GM12878 (cell line): ENCODE results near the gene CHD5. TPM values are rescaled to one million over a fixed set of nuclear protein-coding genes. Genes with fewer than 3 reads are reported as not detected.

Source experiments
- ATAC-seq: fragments of 200-7000 bp; cut with Tn5 transposase; 3 replicates; pipeline ENCODE4 v1.9.1; 2020; ENCODE audit warnings: mild to moderate bottlenecking, moderate library complexity
- BruUV-seq: library from RNA; stranded (reverse); fragments of 400-500 nt; replicated peaks from 2 replicates; lab custom pipeline; 2021; lab: Mats Ljungman, UMichigan
- CTCF ChIA-PET: fragments of 300-600 bp; sonication (Branson Sonifier 250); formaldehyde crosslinking; extraction: SDS; loops from one replicate; lab custom pipeline; 2021; ENCODE audit warnings: inconsistent platforms; lab: Yijun Ruan, JAX
- POLR2A ChIA-PET: fragments of 350-600 bp; formaldehyde crosslinking; extraction: SDS; loops from one replicate; lab custom pipeline; 2021; ENCODE audit warnings: inconsistent platforms; lab: Charles Lee
- RAD21 ChIA-PET: fragments of 300-600 bp; sonication (Branson Sonifier 250); formaldehyde crosslinking; loops from one replicate; lab custom pipeline; 2023; ENCODE audit warnings: antibody characterized with exemption; ENCODE audit not compliant: unreplicated experiment; lab: Charles Lee
- SMC1A ChIA-PET: fragments of 300-600 bp; sonication (Branson Sonifier 250); formaldehyde crosslinking; loops from one replicate; lab custom pipeline; 2023; ENCODE audit not compliant: unreplicated experiment, uncharacterized antibody; lab: Charles Lee
- DNase-seq: peaks from one replicate; pipeline ENCODE4 v3.0.0-alpha.2; 2011; ENCODE audit warnings: low read depth, low spot score
- FAIRE-seq: peaks from 3 replicates; lab custom pipeline; 2011; peaks lifted over from hg19 to GRCh38; lab: Jason Lieb, UNC
- H2AFZ ChIP-seq: 2 replicates; pipeline ENCODE4 v1.6.0; 2011; ENCODE audit warnings: low read depth, low read length, control low read depth; ENCODE audit not compliant: control insufficient read depth
- H3K27ac ChIP-seq: 2 replicates; pipeline ENCODE4 v1.5.1; 2011; ENCODE audit warnings: control low read depth; ENCODE audit not compliant: control insufficient read depth, insufficient read depth
- H3K27me3 ChIP-seq, 2 experiments: replicated peaks in 1 of 2; 2 replicates each; pipeline versions ENCODE4 v1.6.0 to v1.6.1; 2011; ENCODE audit warnings: low read length in 1 of 2; ENCODE audit not compliant: control insufficient read depth in 2 of 2, insufficient read depth in 2 of 2
- H3K36me3 ChIP-seq, 2 experiments: 2 replicates each; pipeline ENCODE4 v1.5.1; 2011; ENCODE audit warnings: low read length in 1 of 2; ENCODE audit not compliant: control insufficient read depth in 2 of 2, insufficient read depth in 2 of 2
- H3K4me1 ChIP-seq: 2 replicates; pipeline ENCODE4 v1.6.1; 2011; ENCODE audit warnings: mild to moderate bottlenecking, low read length, moderate library complexity, mixed read lengths; ENCODE audit not compliant: control insufficient read depth, insufficient read depth
- H3K4me2 ChIP-seq: 2 replicates; pipeline ENCODE4 v1.6.0; 2011; ENCODE audit warnings: control low read depth; ENCODE audit not compliant: control insufficient read depth, insufficient read depth
- H3K4me3 ChIP-seq: fragments of 200-600 bp; sonication (generic); 2 replicates; pipeline ENCODE4 v1.5.1; 2016
- H3K79me2 ChIP-seq: 2 replicates; pipeline ENCODE4 v1.6.0; 2011; ENCODE audit warnings: low read length; ENCODE audit not compliant: control insufficient read depth, insufficient read depth
- H3K9ac ChIP-seq: 2 replicates; pipeline ENCODE4 v1.8.0; 2011; ENCODE audit warnings: low read length, control low read depth, mixed read lengths; ENCODE audit not compliant: control insufficient read depth, insufficient read depth
- H3K9me3 ChIP-seq: replicated peaks from 3 replicates; pipeline ENCODE4 v1.5.1; 2011; ENCODE audit warnings: mild to moderate bottlenecking, low read length; ENCODE audit not compliant: control insufficient read depth, insufficient read depth
- H4K20me1 ChIP-seq: 2 replicates; pipeline ENCODE4 v1.6.0; 2011; ENCODE audit not compliant: control insufficient read depth, insufficient read depth
- BMI1 ChIP-seq: fragments of 450-650 bp; IDR thresholded peaks from 2 replicates; pipeline ENCODE4 v1.6.1; 2016; ENCODE audit warnings: mild to moderate bottlenecking, moderate library complexity, borderline replicate concordance
- CREB1 ChIP-seq: IDR thresholded peaks from 2 replicates; pipeline ENCODE4 v1.6.1; 2012; ENCODE audit warnings: low read depth, mild to moderate bottlenecking, inconsistent platforms
- HDAC2 ChIP-seq: fragments of 200-600 bp; sonication (generic); IDR thresholded peaks from 2 replicates; pipeline ENCODE4 v1.6.1; 2017
- MYC ChIP-seq: IDR thresholded peaks from 2 replicates; pipeline ENCODE4 v1.6.1; 2011; ENCODE audit warnings: mild to moderate bottlenecking, low read length, moderate library complexity, inconsistent platforms; ENCODE audit not compliant: insufficient read depth, insufficient replicate concordance, insufficient read length, severe bottlenecking
- NKRF ChIP-seq: fragments of 450-650 bp; conservative IDR thresholded peaks from 2 replicates; pipeline ENCODE4 v1.6.1; 2017; ENCODE audit warnings: mild to moderate bottlenecking, moderate library complexity
- RCOR1 ChIP-seq: conservative IDR thresholded peaks from 2 replicates; pipeline ENCODE4 v1.6.1; 2012; ENCODE audit warnings: low read depth, low read length, improper control_type of control experiment
- SKIL ChIP-seq: fragments of 450-650 bp; IDR thresholded peaks from 2 replicates; pipeline ENCODE4 v1.6.1; 2017; ENCODE audit warnings: mild to moderate bottlenecking, low read depth, inconsistent platforms; ENCODE audit not compliant: poor library complexity, severe bottlenecking
- SMAD1 ChIP-seq: fragments of 450-650 bp; IDR thresholded peaks from 2 replicates; pipeline ENCODE4 v1.6.1; 2018; ENCODE audit warnings: mild to moderate bottlenecking, low read depth; ENCODE audit not compliant: partially characterized antibody
- TAF1 ChIP-seq: IDR thresholded peaks from 2 replicates; pipeline ENCODE4 v1.6.1; 2011; ENCODE audit warnings: mild to moderate bottlenecking, low read depth, low read length, borderline replicate concordance
- ZBTB11 ChIP-seq: fragments of 450-650 bp; formaldehyde crosslinking; IDR thresholded peaks from 2 replicates; pipeline ENCODE4 v1.5.0; 2022; ENCODE audit warnings: mild to moderate bottlenecking, missing genetic modification characterization
- ZNF207 ChIP-seq: fragments of 450-650 bp; IDR thresholded peaks from 2 replicates; pipeline ENCODE4 v1.6.1; 2014; ENCODE audit warnings: antibody characterized with exemption, mild to moderate bottlenecking, borderline replicate concordance
- WGBS: methylation state at CpG from one replicate; pipeline ENCODE4 v1.1.6; 2016; ENCODE audit warnings: low lambda C conversion rate; ENCODE audit not compliant: insufficient replicate concordance, insufficient coverage; ENCODE audit errors: missing lambda C conversion rate; 5-methylcytosine and 5-hydroxymethylcytosine counted together
- in situ Hi-C: fragments of 300-500 bp; cut with MboI; formaldehyde crosslinking; loops from 9 replicates; pipeline ENCODE4 v1.14.3; 2018; ENCODE audit warnings: mixed read lengths
- intact Hi-C: fragments of 100-400 bp; cut with micrococcal nuclease; formaldehyde crosslinking; loops from one replicate; pipeline ENCODE4 v1.14.2; 2022; ENCODE audit not compliant: unreplicated experiment
- polyA plus RNA-seq, 11 experiments: library from polyadenylated mRNA; depleted of rRNA in 4 of 11; unstranded in 6 of 11; stranded (reverse) in 5 of 11; fragments of >200 nt; fragmentation: Nextera tagmentation in 4 of 11; fragmentation: Illumina TruSeq in 1 of 11; extraction: Ambion mirVana in 4 of 11; extraction: Trizol in 1 of 11; gene quantifications; 1 replicate in 1 of 11; 2 replicates in 10 of 11; pipeline versions ENCODE4 v1.2.1 to v1.2.3, GENCODE V29; 2011 to 2016; ENCODE audit warnings: inconsistent platforms in 2 of 11, missing spikeins in 2 of 11, low read depth in 1 of 11
- total RNA-seq, 4 experiments: library from RNA; depleted of rRNA in 3 of 4; stranded (reverse); fragments of >200 nt in 3 of 4; fragmentation: Illumina TruSeq in 1 of 4; extraction: Trizol in 1 of 4; gene quantifications; 2 replicates each; pipeline versions ENCODE4 v1.2.1 to v1.2.3, GENCODE V29; 2013 to 2021

The CHD5 gene
- total and polyA plus RNA-seq, 10 of the 15 experiments (the other 5 are each of a cell fraction or from before 2014, with no cell fraction given): 0.03 to 0.49 (median 0.13) TPM; not detected in 3

GRCh38 chr1:6134741-6135510, 45.2 kb downstream of the CHD5 start:
- no peaks in the 10 kb centered on the region; a peak in 1 of 4 replicates for H3K27me3 ChIP-seq
- no peak for DNase-seq
- no peak overlapping the region for H3K4me3 ChIP-seq
- no TSS peak for BruUV-seq
- no peaks in the 10 kb centered on the region for H3K36me3 ChIP-seq
- no peak overlapping the region for H3K27ac ChIP-seq
- no peaks in the 10 kb centered on the region for H4K20me1 ChIP-seq
- RAD21 ChIA-PET: no interaction called here
- H2AFZ ChIP-seq: no peak overlapping the region
- ATAC-seq: no peak
- SMC1A ChIA-PET: no interaction called here
- POLR2A ChIA-PET: no interaction called here
- 42% methylated on average over 22 of the region's 22 CpGs for WGBS
- FAIRE-seq: no peak
- H3K79me2 ChIP-seq: no peaks in the 10 kb centered on the region
- CTCF ChIA-PET: no interaction called here
- TF ChIP-seq SMAD1 (no peak), SKIL (no peak), ZNF207 (no peak), TAF1 (no peak), ZBTB11 (CRISPR knock-in tag) (no peak), MYC (no peak), HDAC2 (no peak), NKRF (no peak), RCOR1 (no peak), BMI1 (no peak), CREB1 (no peak)
- no peak overlapping the region for H3K9ac ChIP-seq
- no peak overlapping the region for H3K4me2 ChIP-seq
- no peaks in the 10 kb centered on the region for H3K4me1 ChIP-seq
- in situ Hi-C loops: no loop called here
- intact Hi-C loops: no loop called here
- no peaks in the 10 kb centered on the region; the same call in 2 of the 3 replicates for H3K9me3 ChIP-seq
